ENCODE data around the gene EPN3. TPM values are rescaled to one million over a fixed set of nuclear protein-coding genes. Genes with fewer than 3 reads are reported as not detected.
A peak's percentile ranks its signal among the peaks of the same experiment; 100 is the strongest.

The EPN3 gene
- polyA plus RNA-seq, 1 donor (not counting 4 experiments of a cell fraction or from before 2014, with no cell fraction given) = 66.7 TPM

- H3K27ac ChIP-seq (ENCODE audit: control insufficient read depth, insufficient read depth, low read length) = no peak overlapping the region
- no peaks in the 10 kb centered on the region for H3K9me3 ChIP-seq (ENCODE audit: control insufficient read depth, low read depth, low read length)
- peaks cover 2% of the 10 kb centered on the region for H4K20me1 ChIP-seq (ENCODE audit: control insufficient read depth, extremely low read depth, insufficient read depth, low read length)
- peak overlapping the region in 2 of 3 experiments; percentile 38 to 60 for H3K4me3 ChIP-seq (ENCODE audit: control insufficient read depth in 2 of 3, extremely low read depth in 1 of 3, insufficient read depth in 2 of 3, low read depth in 1 of 3, low read length in 3 of 3)
- H3K9me1 ChIP-seq (ENCODE audit: control insufficient read depth, extremely low read depth, insufficient read depth, low read length) = no peaks in the 10 kb centered on the region
- peak overlapping the region; percentile 76 for H3K4me2 ChIP-seq (ENCODE audit: control insufficient read depth, extremely low read depth, insufficient read depth, low read depth, low read length)
- peaks cover 67% of the 10 kb centered on the region for H3K27me3 ChIP-seq (ENCODE audit: control insufficient read depth, extremely low read depth, insufficient read depth, low read length)
- peaks cover 13% of the 10 kb centered on the region for H3K4me1 ChIP-seq (ENCODE audit: control insufficient read depth, extremely low read depth, insufficient read depth, low read length)
- no peak overlapping the region for H3K9ac ChIP-seq (ENCODE audit: control insufficient read depth, extremely low read depth, insufficient read depth, low read length)
- no peak for FAIRE-seq
- H3K36me3 ChIP-seq (ENCODE audit: control insufficient read depth in 2 of 2, extremely low read depth in 1 of 2, insufficient read depth in 2 of 2, low read length in 2 of 2) = peaks cover 0 to 6% of the 10 kb centered on the region in 2 experiments
- H2AFZ ChIP-seq (ENCODE audit: control insufficient read depth, low read length) = no peak overlapping the region
- TF ChIP-seq CTCF (optimal IDR thresholded peaks at IDR 0.05 in 1 of 3, IDR thresholded peaks at IDR 0.05 in 1 of 3, conservative IDR thresholded peaks at IDR 0.05 in 1 of 3; ENCODE audit: extremely low read depth in 1 of 3, insufficient read depth in 2 of 3, low read length in 3 of 3) (no peak), EZH2 (IDR thresholded peaks at IDR 0.05; ENCODE audit: low read length) (peak; percentile 90)
- DNase-seq (ENCODE audit: low read depth, low spot score) = no peak
- dilution Hi-C loops (cut with MboI; ENCODE audit: extremely low pct_ligation_motif_present, low sequenced_read_pairs) = no loop called here
- no peaks in the 10 kb centered on the region for H3K79me2 ChIP-seq (ENCODE audit: control insufficient read depth, insufficient read depth, low read length)
Measured at GRCh38 chr17:50560931-50561745, 28.6 kb downstream of the EPN3 start.

GRCh38 chr17:50561746-50562141, 29.2 kb downstream of the EPN3 start:
- H3K27ac ChIP-seq (ENCODE audit: control insufficient read depth, insufficient read depth, low read length) = no peak overlapping the region
- no peaks in the 10 kb centered on the region for H3K9me3 ChIP-seq (ENCODE audit: control insufficient read depth, low read depth, low read length)
- peaks cover 0 to 3% of the 10 kb centered on the region in 2 experiments for H3K36me3 ChIP-seq (ENCODE audit: control insufficient read depth in 2 of 2, extremely low read depth in 1 of 2, insufficient read depth in 2 of 2, low read length in 2 of 2)
- no peak for DNase-seq (ENCODE audit: low read depth, low spot score)
- FAIRE-seq = no peak
- peaks cover 2% of the 10 kb centered on the region for H4K20me1 ChIP-seq (ENCODE audit: control insufficient read depth, extremely low read depth, insufficient read depth, low read length)
- no peak overlapping the region for H3K4me3 ChIP-seq (ENCODE audit: control insufficient read depth in 2 of 3, extremely low read depth in 1 of 3, insufficient read depth in 2 of 3, low read depth in 1 of 3, low read length in 3 of 3)
- dilution Hi-C loops (cut with MboI; ENCODE audit: extremely low pct_ligation_motif_present, low sequenced_read_pairs) = no loop called here
- H2AFZ ChIP-seq (ENCODE audit: control insufficient read depth, low read length) = no peak overlapping the region
- no peaks in the 10 kb centered on the region for H3K9me1 ChIP-seq (ENCODE audit: control insufficient read depth, extremely low read depth, insufficient read depth, low read length)
- no peak overlapping the region for H3K9ac ChIP-seq (ENCODE audit: control insufficient read depth, extremely low read depth, insufficient read depth, low read length)
- H3K4me1 ChIP-seq (ENCODE audit: control insufficient read depth, extremely low read depth, insufficient read depth, low read length) = peaks cover 13% of the 10 kb centered on the region
- TF ChIP-seq CTCF (optimal IDR thresholded peaks at IDR 0.05 in 1 of 3, IDR thresholded peaks at IDR 0.05 in 1 of 3, conservative IDR thresholded peaks at IDR 0.05 in 1 of 3; ENCODE audit: extremely low read depth in 1 of 3, insufficient read depth in 2 of 3, low read length in 3 of 3) (no peak), EZH2 (IDR thresholded peaks at IDR 0.05; ENCODE audit: low read length) (no peak)
- H3K79me2 ChIP-seq (ENCODE audit: control insufficient read depth, insufficient read depth, low read length) = no peaks in the 10 kb centered on the region
- H3K27me3 ChIP-seq (ENCODE audit: control insufficient read depth, extremely low read depth, insufficient read depth, low read length) = peaks cover 67% of the 10 kb centered on the region
- no peak overlapping the region for H3K4me2 ChIP-seq (ENCODE audit: control insufficient read depth, extremely low read depth, insufficient read depth, low read depth, low read length)

All from keratinocyte (primary cell).